Thymus (tissue), 11 donors: ENCODE data around the gene TM9SF1. TPM values are rescaled to one million over a fixed set of nuclear protein-coding genes. Genes with fewer than 3 reads are reported as not detected.
"Not testable (repeated sequence)": the region's sequence is repeated elsewhere in the genome, so short reads cannot be mapped to it uniquely, and the experiment has no call there.

ENCODE experiments used
- DNase-seq, 9 donors: peaks; one replicate each; pipeline ENCODE4 v3.0.0-alpha.2; 2013; ENCODE audit warnings: low spot score in 9 of 9, low read depth in 6 of 9, missing footprints in 1 of 9
- H3K27ac ChIP-seq, 2 donors: one replicate each; pipeline ENCODE4 v1.5.1; 2013; ENCODE audit warnings: control low read depth in 1 of 2, low read depth in 1 of 2, low read length in 1 of 2, mild to moderate bottlenecking in 1 of 2, moderate library complexity in 1 of 2
- H3K27me3 ChIP-seq, 2 donors: one replicate each; pipeline ENCODE4 v1.5.1; 2013; ENCODE audit warnings: low read length in 1 of 2; ENCODE audit not compliant: control insufficient read depth in 2 of 2, insufficient read depth in 1 of 2
- H3K36me3 ChIP-seq, 2 donors: one replicate each; pipeline ENCODE4 v1.5.1; 2013; ENCODE audit warnings: low read length in 1 of 2, mild to moderate bottlenecking in 1 of 2, moderate library complexity in 1 of 2; ENCODE audit not compliant: control insufficient read depth in 2 of 2, insufficient read depth in 2 of 2
- H3K4me1 ChIP-seq, 2 donors: one replicate each; pipeline ENCODE4 v1.5.1; 2013; ENCODE audit warnings: low read length in 2 of 2; ENCODE audit not compliant: control insufficient read depth in 2 of 2, insufficient read depth in 2 of 2
- H3K4me3 ChIP-seq, 2 donors: one replicate each; pipeline ENCODE4 v1.5.1; 2013; ENCODE audit warnings: low read length in 2 of 2, control low read depth in 1 of 2, mild to moderate bottlenecking in 1 of 2
- H3K9me3 ChIP-seq, 2 donors: one replicate each; pipeline ENCODE4 v1.5.1; 2013; ENCODE audit warnings: low read length in 1 of 2, mild to moderate bottlenecking in 1 of 2; ENCODE audit not compliant: control insufficient read depth in 2 of 2, insufficient read depth in 1 of 2
- WGBS: extraction: QIAGEN DNeasy Blood & Tissue Kit; methylation state at CpG from one replicate; pipeline ENCODE4 v1.1.7; 2013; 5-methylcytosine and 5-hydroxymethylcytosine counted together
- polyA plus RNA-seq: library from polyadenylated mRNA; stranded (reverse); fragments of 200-250 nt; gene quantifications from one replicate; pipeline ENCODE4 v1.2.3, GENCODE V29; 2013
- total RNA-seq: library from RNA; stranded (reverse); fragments of 120-200 nt; gene quantifications from one replicate; pipeline ENCODE4 v1.2.4, GENCODE V29; 2013
- donor health status: healthy.

The TM9SF1 gene
- total and polyA plus RNA-seq, 2 donors, result 12.5 to 18.2 TPM

- not testable (repeated sequence) for H3K27ac ChIP-seq, DNase-seq, H3K27me3 ChIP-seq, H3K4me3 ChIP-seq, H3K9me3 ChIP-seq
- H3K4me1 ChIP-seq, result peaks cover 12 to 16% of the 10 kb centered on the region in 2 donors
- 98% methylated on average over 16 of the region's 16 CpGs for whole genome bisulfite sequencing
- H3K36me3 ChIP-seq, result peaks cover 37 to 57% of the 10 kb centered on the region in 2 donors
These were observed 8.1 kb upstream of the TM9SF1 start for GRCh38 chr14:24203249-24203886.

DNA sequence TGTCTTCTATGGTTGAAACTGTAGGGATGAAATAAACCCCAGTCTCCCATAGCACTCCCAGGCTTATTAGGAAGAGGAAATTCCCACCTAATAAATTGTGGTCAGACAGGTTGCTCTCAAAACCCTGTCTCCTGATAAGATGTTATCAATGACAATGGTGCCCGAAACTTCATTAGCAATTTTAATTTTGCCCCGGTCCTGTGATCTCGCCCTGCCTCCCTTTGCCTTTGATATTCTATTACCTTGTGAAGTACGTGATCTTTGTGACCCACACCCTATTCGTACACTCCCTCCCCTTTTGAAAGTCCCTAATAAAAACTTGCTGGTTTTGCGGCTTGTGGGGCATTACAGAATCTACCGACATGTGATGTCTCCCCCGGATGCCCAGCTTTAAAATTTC lies 7.3 kb upstream of the TM9SF1 start:
- Histone ChIP-seq H3K36me3 (peaks cover 30 to 48% of the 10 kb centered on the region in 2 donors), H3K4me1 (peaks cover 7 to 12% of the 10 kb centered on the region in 2 donors)
- DNase-seq, H3K4me3 ChIP-seq, H3K27me3 ChIP-seq, H3K27ac ChIP-seq, H3K9me3 ChIP-seq: not testable (repeated sequence)
- WGBS, result 96% methylated on average over 8 of the region's 8 CpGs

- H3K9me3 ChIP-seq, result peaks cover 2 to 6% of the 10 kb centered on the region in 2 donors
- no peak overlapping the region for H3K27ac ChIP-seq
- no peak overlapping the region for H3K4me3 ChIP-seq
- H3K27me3 ChIP-seq, result no peaks in the 10 kb centered on the region
- peaks cover 11 to 18% of the 10 kb centered on the region in 2 donors for H3K36me3 ChIP-seq
- WGBS, result 96% methylated on average over 7 of the region's 7 CpGs
- H3K4me1 ChIP-seq, result peaks cover 16 to 25% of the 10 kb centered on the region in 2 donors
- DNase-seq, result no peak
These were observed 3.7 kb upstream of the TM9SF1 start for GRCh38 chr14:24198814-24199524.

- no peak overlapping the region for H3K27ac ChIP-seq
- peaks cover 17 to 26% of the 10 kb centered on the region in 2 donors for H3K36me3 ChIP-seq
- peaks cover 2 to 4% of the 10 kb centered on the region in 2 donors for H3K9me3 ChIP-seq
- no peaks in the 10 kb centered on the region for H3K27me3 ChIP-seq
- WGBS, result 89% methylated on average over 2 of the region's 2 CpGs
- no peak for DNase-seq
- H3K4me1 ChIP-seq, result peaks cover 17 to 25% of the 10 kb centered on the region in 2 donors
- H3K4me3 ChIP-seq, result no peak overlapping the region
These were observed 1.8 kb upstream of the TM9SF1 start for GRCh38 chr14:24197056-24197450.

DNA sequence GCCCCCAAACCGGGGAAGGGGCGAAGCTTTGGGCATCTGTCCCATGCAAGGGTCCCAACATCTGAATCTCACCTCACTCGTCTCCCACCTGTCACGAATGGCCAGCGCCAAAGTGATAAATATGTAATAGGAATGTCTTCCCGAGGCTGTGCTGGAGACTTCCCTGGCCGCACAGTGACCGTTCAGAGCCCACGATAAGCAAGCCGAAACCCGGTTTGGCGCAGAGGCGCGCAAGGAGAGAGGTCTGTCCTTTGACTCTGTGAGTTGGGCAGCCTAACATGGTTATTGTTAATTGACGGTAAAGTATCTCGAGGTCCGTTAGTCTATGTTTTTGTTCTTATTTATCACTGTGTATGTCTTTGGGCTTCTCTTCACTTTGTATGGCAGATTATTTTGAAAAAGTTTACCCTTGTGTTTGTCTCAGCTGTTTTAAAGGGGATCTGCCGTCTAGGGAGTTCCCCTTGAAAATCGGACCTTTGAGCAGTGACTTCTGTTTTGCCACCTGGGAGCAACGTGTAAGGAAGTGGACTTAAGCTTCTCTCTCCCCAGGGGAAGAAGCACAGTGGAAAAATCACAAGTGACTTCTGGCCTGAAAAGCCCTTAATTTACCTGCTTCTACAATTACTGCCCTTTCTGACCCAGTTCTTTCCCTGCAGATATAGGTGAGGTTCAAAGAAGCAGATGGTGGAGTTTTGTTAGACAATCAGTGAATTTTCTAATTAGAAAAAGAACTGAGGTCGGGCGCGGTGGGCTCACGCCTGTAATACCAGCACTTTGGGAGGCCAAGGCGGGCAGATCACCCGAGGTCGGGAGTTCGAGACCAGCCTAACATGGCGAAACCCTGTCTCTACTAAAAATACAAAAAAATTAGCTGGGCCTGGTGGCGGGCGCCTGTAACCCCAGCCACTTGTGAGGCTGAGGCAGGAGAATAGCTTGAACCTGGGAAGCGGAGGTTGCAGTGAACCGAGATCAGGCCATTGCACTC lies 1.1 kb upstream of the TM9SF1 start:
- peak overlapping the region; percentile 94 to 98 for H3K4me3 ChIP-seq
- no peaks in the 10 kb centered on the region for H3K27me3 ChIP-seq
- 38% methylated on average over 33 of the region's 33 CpGs for WGBS
- H3K4me1 ChIP-seq, result peaks cover 17 to 25% of the 10 kb centered on the region in 2 donors
- peak overlapping the region; percentile 94 to 98 for H3K27ac ChIP-seq
- peak in 3 of 9 donors; percentile 14 to 46 (median 28) for DNase-seq
- peaks cover 14 to 27% of the 10 kb centered on the region in 2 donors for H3K36me3 ChIP-seq
- no peaks in the 10 kb centered on the region for H3K9me3 ChIP-seq

DNA sequence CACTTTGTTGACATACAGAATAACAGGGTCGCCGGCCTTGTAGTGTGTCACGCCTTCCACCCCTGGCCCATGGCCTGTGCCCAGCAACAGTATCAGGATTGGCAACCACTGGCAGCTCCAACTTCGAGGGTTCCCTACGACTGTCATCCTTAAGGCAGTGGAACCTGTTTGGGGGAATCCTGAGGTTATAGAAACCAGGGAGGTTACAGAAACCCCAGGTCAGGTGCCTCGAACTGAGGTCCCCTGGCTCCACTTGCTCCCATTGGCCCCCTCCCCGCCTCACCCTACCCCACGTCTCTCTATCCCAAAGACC lies 412 bp downstream of the TM9SF1 start:
- peaks cover 17 to 25% of the 10 kb centered on the region in 2 donors for H3K4me1 ChIP-seq
- peak overlapping the region; percentile 94 to 98 for H3K4me3 ChIP-seq
- WGBS, result 68% methylated on average over 8 of the region's 8 CpGs
- no peak for DNase-seq
- peak overlapping the region; percentile 94 to 98 for H3K27ac ChIP-seq
- H3K27me3 ChIP-seq, result no peaks in the 10 kb centered on the region
- no peaks in the 10 kb centered on the region for H3K9me3 ChIP-seq
- H3K36me3 ChIP-seq, result peaks cover 14 to 34% of the 10 kb centered on the region in 2 donors

DNA sequence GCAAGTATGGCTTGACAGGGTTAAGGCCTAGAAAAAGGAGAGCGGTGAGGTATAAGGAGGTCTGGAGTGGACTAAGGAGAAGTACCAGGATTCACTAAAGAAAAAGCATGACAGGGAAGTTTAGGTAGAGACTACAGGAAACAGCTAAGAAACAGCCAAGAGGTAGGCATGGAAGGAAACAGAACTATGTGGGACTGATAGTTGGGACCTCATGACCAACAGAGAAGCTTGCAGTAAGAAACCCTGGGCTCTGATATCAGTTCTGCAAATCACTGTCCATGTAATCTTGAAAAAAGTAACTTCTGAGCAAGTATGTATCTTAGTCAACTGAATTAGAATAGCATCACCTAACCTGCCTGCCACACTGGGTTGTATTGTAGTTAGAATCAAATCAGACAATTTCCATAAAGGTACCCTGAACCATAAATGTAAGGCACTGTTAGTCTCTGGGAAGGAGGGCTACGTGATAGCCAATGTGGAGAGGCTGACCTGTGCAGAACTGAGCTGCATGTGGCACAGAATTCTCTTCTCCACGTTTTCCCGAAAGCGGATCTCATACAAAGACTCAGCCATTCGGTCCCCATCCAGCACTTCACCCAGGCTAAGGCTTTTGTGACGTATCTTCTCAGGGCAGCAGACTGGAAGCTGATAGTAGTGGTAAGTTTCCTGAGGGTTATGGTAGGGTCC lies 912 bp downstream of the TM9SF1 start:
- Histone ChIP-seq H3K4me1 (peaks cover 17 to 27% of the 10 kb centered on the region in 2 donors), H3K9me3 (no peaks in the 10 kb centered on the region), H3K27me3 (no peaks in the 10 kb centered on the region), H3K36me3 (peaks cover 14 to 36% of the 10 kb centered on the region in 2 donors), H3K4me3 (peak overlapping the region; percentile 94 to 98), H3K27ac (peak overlapping the region in 1 of 2 donors; percentile 94)
- 95% methylated on average over 7 of the region's 7 CpGs for WGBS
- no peak for DNase-seq

- no peaks in the 10 kb centered on the region for H3K27me3 ChIP-seq
- H3K4me3 ChIP-seq, result no peak overlapping the region
- H3K4me1 ChIP-seq, result peaks cover 21 to 40% of the 10 kb centered on the region in 2 donors
- peaks cover 14 to 33% of the 10 kb centered on the region in 2 donors for H3K36me3 ChIP-seq
- H3K9me3 ChIP-seq, result no peaks in the 10 kb centered on the region
- no peak overlapping the region for H3K27ac ChIP-seq
- WGBS, result 93% methylated on average over 15 of the region's 15 CpGs
- no peak for DNase-seq
These were observed 2.3 kb downstream of the TM9SF1 start for GRCh38 chr14:24192933-24193332.
